GM10266 (cell line): ENCODE results near the gene LRWD1.
"Not testable (repeated sequence)": the region's sequence is repeated elsewhere in the genome, so short reads cannot be mapped to it uniquely, and the experiment has no call there.

Experiments
- DNase-seq: peaks from one replicate; pipeline ENCODE4 v3.0.0; 2012; ENCODE audit errors: extremely low spot score

The LRWD1 gene

GRCh38 chr7:102512642-102513221 lies 47.9 kb downstream of the LRWD1 start:
- DNase-seq: not testable (repeated sequence)

GRCh38 chr7:102514881-102515721 lies 50.3 kb downstream of the LRWD1 start:
- DNase-seq: not testable (repeated sequence)

- DNase-seq: not testable (repeated sequence)
Observed at GRCh38 chr7:102515889-102516288, 51.1 kb downstream of the LRWD1 start.

- not testable (repeated sequence) for DNase-seq
Observed at GRCh38 chr7:102516951-102517350, 52.2 kb downstream of the LRWD1 start.

DNA sequence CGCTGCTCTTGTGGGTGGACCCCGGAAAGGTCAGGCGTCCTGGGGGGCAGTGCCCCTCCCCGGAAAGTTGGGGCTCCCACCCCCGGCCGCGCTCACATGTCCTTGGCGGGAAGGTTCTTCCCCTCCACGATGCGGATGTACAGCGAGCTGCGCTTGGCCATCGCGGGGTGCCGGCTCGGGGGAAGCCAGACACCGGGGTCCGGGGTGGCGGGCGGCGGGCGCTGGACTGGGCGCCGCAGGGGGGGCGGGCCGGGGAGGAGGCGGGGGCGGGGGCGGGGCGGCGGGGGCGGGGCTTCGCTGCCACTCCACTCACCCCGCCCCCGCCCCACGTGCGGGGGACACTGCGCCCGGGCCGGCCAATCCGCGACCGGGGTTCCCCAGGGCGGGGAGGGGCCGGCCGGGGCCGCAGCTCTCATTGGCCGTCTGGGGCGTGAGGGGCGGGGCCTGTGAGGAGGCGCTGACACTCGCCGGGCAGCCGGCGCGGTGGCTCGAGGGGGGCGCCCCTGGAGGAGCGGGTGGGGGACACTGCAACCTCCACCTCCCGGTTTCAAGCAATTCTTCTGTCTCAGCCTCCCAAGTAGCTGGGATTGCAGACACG lies 52.9 kb downstream of the LRWD1 start, which contains the start of gene RASA4B:
TSS of gene RASA4B (minus strand) at position 228 of the 598 bp plus-strand sequence. CDS start at position 161, 67 bp downstream.
- DNase-seq: not testable (repeated sequence)

- DNase-seq: not testable (repeated sequence)
Observed at GRCh38 chr7:102520797-102521196, 56.0 kb downstream of the LRWD1 start.
